ENCODE data around the gene MRPS14.

MRPS14 gene

GRCh38 chr1:174982971-174983689 lies 40.1 kb downstream of the MRPS14 start:
- DNase-seq: no peak

GRCh38 chr1:174976436-174977108 lies 46.7 kb downstream of the MRPS14 start:
- no peak for DNase-seq

GRCh38 chr1:174975764-174976163 lies 47.5 kb downstream of the MRPS14 start:
- DNase-seq: no peak

- DNase-seq: no peak
These were observed 48.5 kb downstream of the MRPS14 start for GRCh38 chr1:174974711-174975119.

GRCh38 chr1:174971902-174972301 lies 51.3 kb downstream of the MRPS14 start:
- DNase-seq: no peak

- DNase-seq: no peak
These were observed 51.8 kb downstream of the MRPS14 start for GRCh38 chr1:174971466-174971865.

- no peak for DNase-seq
These were observed 53.2 kb downstream of the MRPS14 start for GRCh38 chr1:174969977-174970376.

- no peak for DNase-seq
These were observed 54.4 kb downstream of the MRPS14 start for GRCh38 chr1:174968750-174969244.

GRCh38 chr1:174967845-174968705 lies 55.1 kb downstream of the MRPS14 start:
- DNase-seq: no peak

- DNase-seq: no peak
These were observed 57.1 kb downstream of the MRPS14 start for GRCh38 chr1:174966008-174966572.

GRCh38 chr1:174965362-174966007 lies 57.7 kb downstream of the MRPS14 start:
- no peak for DNase-seq

- DNase-seq: no peak
These were observed 58.3 kb downstream of the MRPS14 start for GRCh38 chr1:174964972-174965361.

GRCh38 chr1:174964261-174964971 lies 58.8 kb downstream of the MRPS14 start:
- DNase-seq: no peak

- no peak for DNase-seq
These were observed 59.6 kb downstream of the MRPS14 start for GRCh38 chr1:174963529-174964125.
